Sigmoid colon (tissue), 4 donors: ENCODE measurements around the gene CCDC8.

Experiments used
- CTCF ChIP-seq, 4 experiments: fragments of 450-650 bp in 3 of 4; fragments of 200-600 bp in 1 of 4; IDR thresholded peaks; one replicate each; pipeline ENCODE4 v1.5.1; 2016 to 2019; ENCODE audit warnings: antibody characterized with exemption in 4 of 4, mild to moderate bottlenecking in 3 of 4, moderate library complexity in 2 of 4
- EP300 ChIP-seq, 4 donors: sonication (generic); formaldehyde crosslinking; IDR thresholded peaks; one replicate each; pipeline ENCODE4 v1.6.1; 2017; ENCODE audit warnings: antibody characterized with exemption in 4 of 4
- POLR2A ChIP-seq, 2 donors: fragments of 450-650 bp; IDR thresholded peaks; one replicate each; pipeline ENCODE4 v1.6.1; 2016; ENCODE audit warnings: antibody characterized with exemption in 2 of 2, mild to moderate bottlenecking in 2 of 2, moderate library complexity in 2 of 2
- POLR2AphosphoS5 ChIP-seq, 4 donors: sonication (generic); formaldehyde crosslinking; IDR thresholded peaks; one replicate each; pipeline ENCODE4 v1.6.1; 2017; ENCODE audit warnings: antibody characterized with exemption in 4 of 4

DNA sequence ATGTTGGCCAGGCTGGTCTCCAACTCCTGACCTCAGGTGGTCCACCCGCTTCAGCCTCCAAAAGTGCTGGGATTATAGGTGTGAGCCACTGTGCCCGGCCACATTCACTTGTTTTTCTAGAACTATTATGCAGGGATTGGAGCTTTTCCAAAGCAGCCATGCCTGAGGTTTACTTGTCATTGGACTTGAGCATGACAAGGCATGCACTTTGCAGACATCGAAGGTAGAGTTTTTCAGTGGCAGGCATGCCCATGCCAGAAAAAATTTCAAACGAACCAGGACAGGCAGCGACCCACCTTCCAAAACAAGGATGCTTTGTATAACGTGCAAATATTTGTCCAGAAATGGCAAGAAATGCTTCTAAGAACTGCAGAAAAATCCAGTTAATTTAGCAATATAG, 40.3 kb upstream of the CCDC8 start:
- TF ChIP-seq POLR2AphosphoS5 (IDR thresholded peaks at IDR 0.05), result no peak
- TF ChIP-seq CTCF (IDR thresholded peaks at IDR 0.05), result no peak
- TF ChIP-seq POLR2A (IDR thresholded peaks at IDR 0.05), result no peak
- TF ChIP-seq EP300 (IDR thresholded peaks at IDR 0.05), result no peak
